Endothelial cell of umbilical vein (primary cell): ENCODE data around the gene INKA1. TPM values are rescaled to one million over a fixed set of nuclear protein-coding genes. Genes with fewer than 3 reads are reported as not detected.

Experiments
- BruUV-seq: library from RNA; stranded (reverse); fragments of 400-500 nt; replicated peaks from 2 replicates; lab custom pipeline; 2021; lab: Mats Ljungman, UMichigan
- CTCF ChIA-PET: fragments of 300-600, 350-600 bp; sonication (Branson Sonifier 250); formaldehyde crosslinking; loops from one replicate; lab custom pipeline; 2021; ENCODE audit warnings: antibody characterized with exemption, inconsistent platforms; lab: Charles Lee
- POLR2A ChIA-PET: fragments of 300-600, 350-600 bp; sonication (Branson Sonifier 250); formaldehyde crosslinking; loops from one replicate; lab custom pipeline; 2021; ENCODE audit warnings: antibody characterized with exemption, inconsistent platforms; lab: Charles Lee
- DNase-seq: peaks from one replicate; pipeline ENCODE4 v3.0.0-alpha.2; 2011; ENCODE audit warnings: low read depth, low spot score
- FAIRE-seq: peaks from 2 replicates; lab custom pipeline; 2011; peaks lifted over from hg19 to GRCh38; lab: Jason Lieb, UNC
- H2AFZ ChIP-seq: 2 replicates; pipeline ENCODE4 v1.6.0; 2012; ENCODE audit warnings: low read depth, low read length, control low read depth, inconsistent platforms
- H3K27ac ChIP-seq: 2 replicates; pipeline ENCODE4 v1.5.1; 2011; ENCODE audit warnings: low read depth, mild to moderate bottlenecking, control low read depth, low read length, moderate library complexity; ENCODE audit not compliant: insufficient read depth
- H3K27me3 ChIP-seq, 2 experiments: 2 replicates each; pipeline versions ENCODE4 v1.6.0 to v1.6.1; 2011; ENCODE audit warnings: low read length in 2 of 2, mixed read lengths in 1 of 2; ENCODE audit not compliant: control insufficient read depth in 2 of 2, insufficient read depth in 2 of 2
- H3K36me3 ChIP-seq, 2 experiments: 2 replicates in 1 of 2; 3 replicates in 1 of 2; pipeline ENCODE4 v1.5.1; 2011; ENCODE audit warnings: low read length in 2 of 2, mild to moderate bottlenecking in 1 of 2, moderate library complexity in 1 of 2; ENCODE audit not compliant: control insufficient read depth in 2 of 2, insufficient read depth in 2 of 2; ENCODE audit errors: extremely low read depth in 1 of 2
- H3K4me1 ChIP-seq: 3 replicates; pipeline ENCODE4 v1.5.1; 2011; ENCODE audit warnings: mild to moderate bottlenecking, low read length; ENCODE audit not compliant: control insufficient read depth, insufficient read depth; ENCODE audit errors: extremely low read depth
- H3K4me2 ChIP-seq: 2 replicates; pipeline ENCODE4 v1.6.1; 2011; ENCODE audit warnings: low read length, control low read depth, mixed read lengths; ENCODE audit not compliant: insufficient read depth
- H3K4me3 ChIP-seq, 3 experiments: fragments of 200-600 bp in 1 of 3; sonication (generic), shearing (Covaris generic) in 1 of 3; replicated peaks in 1 of 3; 2 replicates each; pipeline ENCODE4 v1.5.1; 2011 to 2016; ENCODE audit warnings: control low read depth in 3 of 3, low read length in 3 of 3, mild to moderate bottlenecking in 2 of 3, inconsistent platforms in 1 of 3, low read depth in 1 of 3, moderate library complexity in 1 of 3; ENCODE audit not compliant: insufficient read depth in 1 of 3
- H3K79me2 ChIP-seq: 2 replicates; pipeline ENCODE4 v1.6.0; 2012; ENCODE audit warnings: low read length, inconsistent platforms; ENCODE audit not compliant: control insufficient read depth, insufficient read depth
- H3K9ac ChIP-seq: replicated peaks from 2 replicates; pipeline ENCODE3; 2011; ENCODE audit warnings: low read length, control low read depth; ENCODE audit not compliant: insufficient read depth; ENCODE audit errors: extremely low read depth
- H3K9me1 ChIP-seq: replicated peaks from 3 replicates; pipeline ENCODE4 v1.6.0; 2011; ENCODE audit warnings: mild to moderate bottlenecking, low read length; ENCODE audit not compliant: control insufficient read depth, insufficient read depth; ENCODE audit errors: extremely low read depth
- H3K9me3 ChIP-seq: replicated peaks from 2 replicates; pipeline ENCODE4 v1.5.1; 2012; ENCODE audit warnings: low read length, inconsistent platforms; ENCODE audit not compliant: control insufficient read depth, insufficient read depth
- H4K20me1 ChIP-seq: replicated peaks from 2 replicates; pipeline ENCODE3; 2011; ENCODE audit warnings: mild to moderate bottlenecking, low read length; ENCODE audit not compliant: control insufficient read depth, insufficient read depth; ENCODE audit errors: extremely low read depth
- EZH2 ChIP-seq: IDR thresholded peaks from 2 replicates; pipeline ENCODE4 v1.6.1; 2012; ENCODE audit warnings: borderline replicate concordance, low read depth, mild to moderate bottlenecking, moderate library complexity, low read length, inconsistent platforms; ENCODE audit not compliant: severe bottlenecking
- FOS ChIP-seq: IDR thresholded peaks from 2 replicates; pipeline ENCODE4 v1.6.1; 2011; ENCODE audit warnings: mild to moderate bottlenecking, low read length, moderate library complexity, borderline replicate concordance; ENCODE audit not compliant: insufficient read depth
- GATA2 ChIP-seq: IDR thresholded peaks from 2 replicates; pipeline ENCODE4 v1.7.0; 2011; ENCODE audit warnings: low read depth, mild to moderate bottlenecking, moderate library complexity, mixed read lengths, low read length; ENCODE audit not compliant: insufficient read length, insufficient read depth
- JUN ChIP-seq: IDR thresholded peaks from 2 replicates; pipeline ENCODE4 v1.6.1; 2011; ENCODE audit warnings: borderline replicate concordance, low read depth; ENCODE audit not compliant: insufficient read length, insufficient read depth
- MYC ChIP-seq: IDR thresholded peaks from one replicate; pipeline ENCODE4 v1.6.1; 2011; ENCODE audit warnings: mild to moderate bottlenecking, low read depth, low read length
- POLR2A ChIP-seq: IDR thresholded peaks from 2 replicates; pipeline ENCODE4 v1.6.1; 2012; ENCODE audit warnings: low read depth, mild to moderate bottlenecking, control low read depth, low read length
- POLR2AphosphoS5 ChIP-seq: IDR thresholded peaks from 2 replicates; pipeline ENCODE4 v1.6.1; 2012; ENCODE audit warnings: low read depth, mild to moderate bottlenecking, control low read depth, low read length, moderate library complexity; ENCODE audit not compliant: insufficient read depth
- dilution Hi-C: fragments of 300-500 bp; cut with MboI; formaldehyde crosslinking; loops from one replicate; pipeline ENCODE4 v1.15.0; 2019; ENCODE audit warnings: low sequenced_read_pairs; ENCODE audit not compliant: extremely low pct_ligation_motif_present
- intact Hi-C: fragments of 100-400 bp; cut with micrococcal nuclease; formaldehyde crosslinking; loops from one replicate; pipeline ENCODE4 v1.10.0; 2022
- polyA plus RNA-seq, 4 experiments: library from polyadenylated mRNA; depleted of rRNA in 3 of 4; stranded (reverse) in 3 of 4; unstranded in 1 of 4; fragments of >200 nt; gene quantifications; 2 replicates each; pipeline versions ENCODE4 v1.2.1 to v1.2.3, GENCODE V29; 2011 to 2012; ENCODE audit warnings: missing spikeins in 1 of 4
- total RNA-seq: library from RNA; stranded (reverse); gene quantifications from 2 replicates; pipeline ENCODE4 v1.2.3, GENCODE V29; 2021
- TF ChIP-seq, protein P1 (sequence below): IDR thresholded peaks from 2 replicates; pipeline ENCODE4 v1.6.1; 2011; ENCODE audit not compliant: insufficient read depth, insufficient read length
- TF ChIP-seq, protein P2 (sequence below), 2 donors: IDR thresholded peaks; 1 replicate in 1 of 2; 2 replicates in 1 of 2; pipeline ENCODE4 v1.5.1; 2011; ENCODE audit warnings: low read length in 2 of 2, mild to moderate bottlenecking in 2 of 2, moderate library complexity in 2 of 2, control low read depth in 1 of 2, inconsistent platforms in 1 of 2, low read depth in 1 of 2; ENCODE audit not compliant: insufficient read depth in 1 of 2; ENCODE audit errors: extremely low read depth in 1 of 2

Gene INKA1
- total and polyA plus RNA-seq, 2 donors (not counting 3 experiments of a cell fraction or from before 2014, with no cell fraction given), result 24.0 to 37.8 TPM

DNA sequence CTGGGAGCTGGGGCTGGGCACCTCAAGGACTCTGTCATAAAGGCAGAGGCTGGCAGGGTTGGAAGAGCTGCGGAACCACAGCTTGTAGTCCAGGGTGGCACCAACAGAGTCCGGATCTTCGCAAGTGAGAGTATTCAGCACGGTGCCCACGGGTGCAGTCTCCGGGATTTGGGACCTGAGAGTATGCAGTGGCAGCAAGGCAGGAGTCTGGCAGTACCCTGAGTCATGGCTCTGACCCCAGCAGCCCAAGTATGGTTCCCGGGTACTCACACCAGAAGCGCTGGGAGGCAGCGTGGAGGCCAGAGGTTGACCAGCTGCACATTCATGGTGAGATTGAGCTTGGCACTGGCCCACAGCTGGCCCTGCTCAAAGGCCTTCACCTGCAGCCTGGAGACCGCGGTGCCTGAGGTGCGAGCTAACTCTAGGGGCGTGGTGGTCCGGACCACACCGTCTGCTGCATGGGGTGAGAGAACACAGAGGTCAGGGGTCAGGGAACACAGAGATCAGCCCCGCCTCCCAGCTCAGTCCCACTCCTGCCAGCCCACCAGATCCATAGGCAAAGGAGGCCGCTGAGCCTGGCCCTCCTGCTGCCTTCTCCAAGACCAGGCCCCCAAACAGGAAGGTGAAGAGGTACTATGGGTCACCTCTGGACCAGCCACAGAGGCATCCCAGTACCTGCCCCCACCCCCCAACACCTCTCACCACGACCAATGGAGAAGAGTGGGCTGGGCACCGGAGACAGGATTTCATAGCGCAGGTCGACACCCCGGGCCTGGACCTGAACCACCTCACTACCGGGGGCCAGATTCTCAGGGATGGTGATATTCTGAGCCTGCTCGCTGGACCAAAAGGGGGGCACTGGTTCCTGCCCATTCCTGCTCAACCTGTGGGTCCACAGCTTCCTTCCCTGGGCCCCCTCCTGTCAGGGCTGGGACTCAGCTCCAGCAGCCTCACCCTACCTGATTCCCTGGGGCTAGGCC lies 7.8 kb upstream of the INKA1 start:
- Histone ChIP-seq H3K27ac (no peak overlapping the region), H3K4me3 (no peak overlapping the region), H3K36me3 (no peaks in the 10 kb centered on the region), H4K20me1 (no peaks in the 10 kb centered on the region), H2AFZ (no peak overlapping the region), H3K79me2 (no peaks in the 10 kb centered on the region), H3K9me3 (no peaks in the 10 kb centered on the region), H3K4me2 (no peak overlapping the region), H3K9me1 (no peaks in the 10 kb centered on the region), H3K9ac (no peak overlapping the region), H3K27me3 (no peaks in the 10 kb centered on the region), H3K4me1 (peaks cover 3% of the 10 kb centered on the region)
- FAIRE-seq (no peak), DNase-seq (no peak)
- CTCF ChIA-PET, result interaction anchor here (1.4 kb wide), 1 partner anchor 23 kb away, joined by 3 read pairs; no protein-coding TSS in a partner anchor
- BruUV-seq, result no TSS peak
- TF ChIP-seq POLR2A (no peak), POLR2AphosphoS5 (no peak), GATA2 (no peak), JUN (no peak), MYC (no peak), FOS (no peak), EZH2 (no peak)
- TF ChIP-seq, protein P1, sequence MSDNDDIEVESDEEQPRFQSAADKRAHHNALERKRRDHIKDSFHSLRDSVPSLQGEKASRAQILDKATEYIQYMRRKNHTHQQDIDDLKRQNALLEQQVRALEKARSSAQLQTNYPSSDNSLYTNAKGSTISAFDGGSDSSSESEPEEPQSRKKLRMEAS, result no peak
- TF ChIP-seq, protein P2, sequence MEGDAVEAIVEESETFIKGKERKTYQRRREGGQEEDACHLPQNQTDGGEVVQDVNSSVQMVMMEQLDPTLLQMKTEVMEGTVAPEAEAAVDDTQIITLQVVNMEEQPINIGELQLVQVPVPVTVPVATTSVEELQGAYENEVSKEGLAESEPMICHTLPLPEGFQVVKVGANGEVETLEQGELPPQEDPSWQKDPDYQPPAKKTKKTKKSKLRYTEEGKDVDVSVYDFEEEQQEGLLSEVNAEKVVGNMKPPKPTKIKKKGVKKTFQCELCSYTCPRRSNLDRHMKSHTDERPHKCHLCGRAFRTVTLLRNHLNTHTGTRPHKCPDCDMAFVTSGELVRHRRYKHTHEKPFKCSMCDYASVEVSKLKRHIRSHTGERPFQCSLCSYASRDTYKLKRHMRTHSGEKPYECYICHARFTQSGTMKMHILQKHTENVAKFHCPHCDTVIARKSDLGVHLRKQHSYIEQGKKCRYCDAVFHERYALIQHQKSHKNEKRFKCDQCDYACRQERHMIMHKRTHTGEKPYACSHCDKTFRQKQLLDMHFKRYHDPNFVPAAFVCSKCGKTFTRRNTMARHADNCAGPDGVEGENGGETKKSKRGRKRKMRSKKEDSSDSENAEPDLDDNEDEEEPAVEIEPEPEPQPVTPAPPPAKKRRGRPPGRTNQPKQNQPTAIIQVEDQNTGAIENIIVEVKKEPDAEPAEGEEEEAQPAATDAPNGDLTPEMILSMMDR (IDR thresholded peaks at IDR 0.05; ENCODE audit: extremely low read depth in 1 of 2, insufficient read depth in 1 of 2, low read depth in 1 of 2, low read length in 2 of 2), result no peak
- intact Hi-C loops (no loop called here), dilution Hi-C loops (no loop called here)
- POLR2A ChIA-PET, result no interaction called here
